DND-41 (cell line): ENCODE data around the gene FHDC1.

Experiments
- CTCF ChIP-seq: IDR thresholded peaks from 2 replicates; pipeline ENCODE4 v1.5.1; 2012; ENCODE audit warnings: borderline replicate concordance, low read length, moderate library complexity, mild to moderate bottlenecking; ENCODE audit not compliant: poor library complexity, severe bottlenecking; ENCODE audit errors: extremely low read depth
- EZH2 ChIP-seq: IDR thresholded peaks from 3 replicates; pipeline ENCODE4 v1.6.1; 2012; ENCODE audit warnings: borderline replicate concordance, low read depth, mild to moderate bottlenecking, moderate library complexity, low read length, inconsistent platforms; ENCODE audit not compliant: severe bottlenecking

GRCh38 chr4:152900395-152900794 is 35.7 kb upstream of the FHDC1 start:
- TF ChIP-seq CTCF (no peak), EZH2 (no peak)
